Sigmoid colon (tissue), 7 donors: ENCODE data around the gene PCBP3. TPM values are rescaled to one million over a fixed set of nuclear protein-coding genes. Genes with fewer than 3 reads are reported as not detected.

Source experiments
- DNase-seq: peaks from one replicate; pipeline ENCODE4 v3.0.0-alpha.2; 2019
- H3K27ac ChIP-seq, 4 donors: fragments of 200-600 bp; sonication (generic); one replicate each; pipeline ENCODE4 v1.5.1; 2016 to 2019; ENCODE audit warnings: mild to moderate bottlenecking in 1 of 4
- H3K27me3 ChIP-seq, 3 donors: fragments of 200-600 bp; sonication (generic); one replicate each; pipeline ENCODE4 v1.5.1; 2019; ENCODE audit warnings: mild to moderate bottlenecking in 1 of 3
- H3K36me3 ChIP-seq, 4 donors: fragments of 200-600 bp; sonication (generic); one replicate each; pipeline ENCODE4 v1.5.1; 2016 to 2019
- H3K4me1 ChIP-seq, 4 donors: fragments of 200-600 bp; sonication (generic); one replicate each; pipeline ENCODE4 v1.5.1; 2017 to 2019
- H3K4me3 ChIP-seq, 4 donors: fragments of 200-600 bp; sonication (generic); one replicate each; pipeline ENCODE4 v1.5.1; 2017 to 2019; ENCODE audit warnings: mild to moderate bottlenecking in 2 of 4, moderate library complexity in 1 of 4
- H3K9me3 ChIP-seq, 4 donors: fragments of 200-600 bp in 3 of 4; sonication (generic) in 3 of 4; one replicate each; pipeline versions ENCODE4 v1.5.1 to v1.6.1; 2013 to 2019
- CTCF ChIP-seq, 4 experiments: fragments of 450-650 bp in 3 of 4; fragments of 200-600 bp in 1 of 4; IDR thresholded peaks; one replicate each; pipeline ENCODE4 v1.5.1; 2016 to 2019; ENCODE audit warnings: antibody characterized with exemption in 4 of 4, mild to moderate bottlenecking in 3 of 4, moderate library complexity in 2 of 4
- EP300 ChIP-seq, 4 donors: sonication (generic); formaldehyde crosslinking; IDR thresholded peaks; one replicate each; pipeline ENCODE4 v1.6.1; 2017; ENCODE audit warnings: antibody characterized with exemption in 4 of 4
- POLR2A ChIP-seq, 2 donors: fragments of 450-650 bp; IDR thresholded peaks; one replicate each; pipeline ENCODE4 v1.6.1; 2016; ENCODE audit warnings: antibody characterized with exemption in 2 of 2, mild to moderate bottlenecking in 2 of 2, moderate library complexity in 2 of 2
- POLR2AphosphoS5 ChIP-seq, 4 donors: sonication (generic); formaldehyde crosslinking; IDR thresholded peaks; one replicate each; pipeline ENCODE4 v1.6.1; 2017; ENCODE audit warnings: antibody characterized with exemption in 4 of 4
- WGBS, 2 donors: extraction: QIAGEN DNeasy Blood & Tissue Kit; methylation state at CpG; one replicate each; pipeline ENCODE4 v1.1.7; 2013; 5-methylcytosine and 5-hydroxymethylcytosine counted together
- intact Hi-C: fragments of 100-400 bp; cut with DNase I; formaldehyde crosslinking; loops from one replicate; pipeline ENCODE4 v1.15.1; 2023
- polyA plus RNA-seq, 3 donors: library from polyadenylated mRNA; stranded (reverse); fragments of 200-250 nt; gene quantifications; one replicate each; pipeline ENCODE4 v1.2.3, GENCODE V29; 2013
- total RNA-seq, 4 donors: library from RNA; depleted of rRNA; stranded (reverse); fragments of >200 nt; gene quantifications; one replicate each; pipeline ENCODE4 v1.1.0, GENCODE V29; 2016
- donor health status: healthy with polysubstance abuse.
- donor health status: Bipolar disorder and iron deficiency.
- donor health status: healthy.

PCBP3 gene
- total and polyA plus RNA-seq, 7 donors = 1.2 to 21.3 (median 8.2) TPM

GRCh38 chr21:45742247-45742646 lies 98.7 kb downstream of the PCBP3 start:
- intact Hi-C loops = no loop called here
- no peaks in the 10 kb centered on the region for H3K9me3 ChIP-seq
- H3K27me3 ChIP-seq = no peaks in the 10 kb centered on the region
- 75 to 79% methylated on average over 7 of the region's 7 CpGs for WGBS, 2 donors
- H3K4me1 ChIP-seq = peaks cover 0 to under 1% (median 0%) of the 10 kb centered on the region in 4 donors
- DNase-seq = no peak
- no peak overlapping the region for H3K4me3 ChIP-seq
- no peaks in the 10 kb centered on the region for H3K36me3 ChIP-seq
- TF ChIP-seq POLR2AphosphoS5 (IDR thresholded peaks at IDR 0.05) (no peak), CTCF (IDR thresholded peaks at IDR 0.05) (no peak), POLR2A (IDR thresholded peaks at IDR 0.05) (no peak), EP300 (IDR thresholded peaks at IDR 0.05) (no peak)
- no peak overlapping the region for H3K27ac ChIP-seq

GRCh38 chr21:45745256-45745655 lies 101.7 kb downstream of the PCBP3 start:
- Histone ChIP-seq H3K36me3 (no peaks in the 10 kb centered on the region), H3K4me1 (peaks cover 0 to 10% (median 5%) of the 10 kb centered on the region in 4 donors), H3K27me3 (no peaks in the 10 kb centered on the region), H3K4me3 (no peak overlapping the region), H3K9me3 (no peaks in the 10 kb centered on the region), H3K27ac (no peak overlapping the region)
- DNase-seq = no peak
- WGBS, 2 donors = 78 to 90% methylated on average over 7 of the region's 7 CpGs
- TF ChIP-seq EP300 (IDR thresholded peaks at IDR 0.05) (no peak), POLR2AphosphoS5 (IDR thresholded peaks at IDR 0.05) (no peak), CTCF (IDR thresholded peaks at IDR 0.05) (no peak), POLR2A (IDR thresholded peaks at IDR 0.05) (no peak)
- intact Hi-C loops = no loop called here

GRCh38 chr21:45747233-45747766 lies 103.8 kb downstream of the PCBP3 start:
- 89 to 92% methylated on average over 14 of the region's 14 CpGs for WGBS, 2 donors
- no peaks in the 10 kb centered on the region for H3K36me3 ChIP-seq
- no peaks in the 10 kb centered on the region for H3K9me3 ChIP-seq
- DNase-seq = no peak
- H3K4me1 ChIP-seq = peaks cover 0 to 10% (median 5%) of the 10 kb centered on the region in 4 donors
- no peak overlapping the region for H3K27ac ChIP-seq
- no peaks in the 10 kb centered on the region for H3K27me3 ChIP-seq
- TF ChIP-seq EP300 (IDR thresholded peaks at IDR 0.05) (no peak), POLR2A (IDR thresholded peaks at IDR 0.05) (no peak), CTCF (IDR thresholded peaks at IDR 0.05) (no peak), POLR2AphosphoS5 (IDR thresholded peaks at IDR 0.05) (no peak)
- intact Hi-C loops = no loop called here
- H3K4me3 ChIP-seq = no peak overlapping the region

- no peak for DNase-seq
- Histone ChIP-seq H3K4me3 (no peak overlapping the region), H3K4me1 (peaks cover 0 to 10% (median 5%) of the 10 kb centered on the region in 4 donors), H3K27me3 (no peaks in the 10 kb centered on the region), H3K36me3 (no peaks in the 10 kb centered on the region), H3K27ac (no peak overlapping the region), H3K9me3 (no peaks in the 10 kb centered on the region)
- intact Hi-C loops = no loop called here
- 76 to 82% methylated on average over 18 of the region's 18 CpGs for WGBS, 2 donors
- TF ChIP-seq EP300 (IDR thresholded peaks at IDR 0.05) (no peak), POLR2AphosphoS5 (IDR thresholded peaks at IDR 0.05) (no peak), POLR2A (IDR thresholded peaks at IDR 0.05) (no peak), CTCF (IDR thresholded peaks at IDR 0.05) (no peak)
Measured at GRCh38 chr21:45747802-45748445, 104.4 kb downstream of the PCBP3 start.
